ENCODE data around the gene MYMX. TPM values are rescaled to one million over a fixed set of nuclear protein-coding genes. Genes with fewer than 3 reads are reported as not detected.
A peak's percentile ranks its signal among the peaks of the same experiment; 100 is the strongest.

The MYMX gene
- total RNA-seq, 1 donor from 2014 or later = 11.2 TPM

DNA sequence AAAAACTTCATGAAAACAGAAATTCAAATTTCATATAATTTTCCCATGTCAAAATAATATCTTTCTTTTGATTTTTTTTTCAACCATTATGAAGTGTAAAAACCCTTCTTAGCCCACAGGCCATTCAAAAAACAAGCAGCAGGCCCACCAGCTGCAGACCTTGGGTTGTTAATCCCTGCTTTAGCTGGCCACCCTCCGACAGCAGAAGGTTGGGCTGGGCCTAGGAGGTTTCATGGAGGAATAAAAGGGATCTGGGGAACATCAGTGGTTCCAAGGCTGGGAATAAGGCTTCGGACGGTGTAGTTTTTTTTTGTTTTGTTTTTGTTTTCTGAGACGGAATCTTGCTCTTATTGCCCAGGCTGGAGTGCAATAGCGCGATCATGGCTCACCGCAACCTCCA lies 26.6 kb downstream of the MYMX start:
- Mint-ChIP-seq H3K36me3 (ENCODE audit: low read depth, unreplicated experiment) (peaks cover 14% of the 10 kb centered on the region), H3K4me3 (ENCODE audit: unreplicated experiment) (no peak overlapping the region), H3K27ac (ENCODE audit: unreplicated experiment) (no peak overlapping the region)

DNA sequence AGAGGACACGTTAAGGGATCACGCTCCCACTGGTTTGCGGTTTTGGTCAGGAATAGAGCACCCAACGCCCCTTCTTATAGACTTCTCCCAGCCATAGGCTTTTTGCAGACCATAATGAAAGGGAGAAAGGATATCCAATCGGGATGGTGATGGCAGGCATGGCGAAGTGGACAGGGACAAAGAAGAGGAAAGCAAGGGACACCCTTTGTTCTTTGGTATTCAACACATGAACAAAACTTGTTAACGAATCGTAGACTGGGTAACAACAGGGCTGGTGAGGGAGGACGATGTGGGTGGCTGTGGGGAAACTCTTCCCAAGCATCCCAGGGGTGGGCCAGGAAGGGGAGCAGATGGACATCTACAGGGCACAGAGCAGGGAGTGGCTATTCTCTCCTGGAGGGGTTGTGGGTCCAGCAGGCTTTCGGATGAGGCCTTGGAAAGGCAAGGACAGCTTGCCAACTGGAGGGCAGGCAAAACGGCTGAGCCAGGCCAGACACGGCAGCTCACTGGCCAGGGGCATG lies 28.7 kb downstream of the MYMX start:
- no peak for DNase-seq (ENCODE audit: low spot score)
- TF ChIP-seq, protein P1, sequence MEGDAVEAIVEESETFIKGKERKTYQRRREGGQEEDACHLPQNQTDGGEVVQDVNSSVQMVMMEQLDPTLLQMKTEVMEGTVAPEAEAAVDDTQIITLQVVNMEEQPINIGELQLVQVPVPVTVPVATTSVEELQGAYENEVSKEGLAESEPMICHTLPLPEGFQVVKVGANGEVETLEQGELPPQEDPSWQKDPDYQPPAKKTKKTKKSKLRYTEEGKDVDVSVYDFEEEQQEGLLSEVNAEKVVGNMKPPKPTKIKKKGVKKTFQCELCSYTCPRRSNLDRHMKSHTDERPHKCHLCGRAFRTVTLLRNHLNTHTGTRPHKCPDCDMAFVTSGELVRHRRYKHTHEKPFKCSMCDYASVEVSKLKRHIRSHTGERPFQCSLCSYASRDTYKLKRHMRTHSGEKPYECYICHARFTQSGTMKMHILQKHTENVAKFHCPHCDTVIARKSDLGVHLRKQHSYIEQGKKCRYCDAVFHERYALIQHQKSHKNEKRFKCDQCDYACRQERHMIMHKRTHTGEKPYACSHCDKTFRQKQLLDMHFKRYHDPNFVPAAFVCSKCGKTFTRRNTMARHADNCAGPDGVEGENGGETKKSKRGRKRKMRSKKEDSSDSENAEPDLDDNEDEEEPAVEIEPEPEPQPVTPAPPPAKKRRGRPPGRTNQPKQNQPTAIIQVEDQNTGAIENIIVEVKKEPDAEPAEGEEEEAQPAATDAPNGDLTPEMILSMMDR (IDR thresholded peaks at IDR 0.05; ENCODE audit: unreplicated experiment) = no peak
- Mint-ChIP-seq H3K27ac (ENCODE audit: unreplicated experiment) (peak overlapping the region; percentile 40), H3K36me3 (ENCODE audit: low read depth, unreplicated experiment) (peaks cover 32% of the 10 kb centered on the region), H3K27me3 (ENCODE audit: unreplicated experiment) (peaks cover 12% of the 10 kb centered on the region), H3K9me3 (ENCODE audit: unreplicated experiment) (no peaks in the 10 kb centered on the region), H3K4me3 (ENCODE audit: unreplicated experiment) (peak overlapping the region; percentile 88), H3K4me1 (ENCODE audit: unreplicated experiment) (peaks cover 35% of the 10 kb centered on the region)

More for the DNA sequence above, 26.6 kb downstream of the MYMX start:
- H3K4me1 Mint-ChIP-seq (ENCODE audit: unreplicated experiment) = peaks cover 18% of the 10 kb centered on the region
- no peaks in the 10 kb centered on the region for H3K9me3 Mint-ChIP-seq (ENCODE audit: unreplicated experiment)
- TF ChIP-seq, protein P1 (IDR thresholded peaks at IDR 0.05; ENCODE audit: unreplicated experiment) = no peak
- DNase-seq (ENCODE audit: low spot score) = no peak
- peaks cover 13% of the 10 kb centered on the region for H3K27me3 Mint-ChIP-seq (ENCODE audit: unreplicated experiment)

DNA sequence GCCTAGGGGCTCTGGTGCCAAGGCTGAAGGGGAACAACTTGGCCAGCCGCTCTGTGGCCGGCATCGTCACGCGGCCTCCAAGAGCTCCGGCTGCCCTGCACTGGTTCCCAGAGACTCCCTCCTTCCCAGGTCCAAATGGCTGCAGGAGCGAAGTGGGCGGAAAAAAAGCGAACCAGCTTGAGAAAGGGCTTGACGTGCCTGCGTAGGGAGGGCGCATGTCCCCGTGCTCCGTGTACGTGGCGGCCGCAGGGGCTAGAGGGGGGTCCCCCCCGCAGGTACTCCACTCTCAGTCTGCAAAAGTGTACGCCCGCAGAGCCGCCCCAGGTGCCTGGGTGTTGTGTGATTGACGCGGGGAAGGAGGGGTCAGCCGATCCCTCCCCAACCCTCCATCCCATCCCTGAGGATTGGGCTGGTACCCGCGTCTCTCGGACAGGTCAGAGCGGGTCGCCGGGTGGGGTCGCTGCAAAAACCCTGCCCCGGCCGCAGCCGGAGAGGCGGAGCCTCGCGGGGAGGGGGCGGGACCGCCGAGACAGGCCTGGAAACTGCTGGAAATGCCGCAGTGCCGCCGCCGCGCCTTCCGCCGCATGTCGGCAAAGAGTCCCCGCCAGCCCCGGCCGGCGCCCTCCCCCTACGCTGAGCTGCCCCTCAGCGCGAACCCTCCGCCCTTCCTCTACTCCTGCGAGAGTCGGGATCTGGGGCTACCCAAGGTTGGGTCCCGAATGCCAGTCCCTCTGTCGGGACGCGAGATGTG lies 29.4 kb downstream of the MYMX start:
- H3K27ac Mint-ChIP-seq (ENCODE audit: unreplicated experiment) = peak overlapping the region; percentile 98
- peaks cover 36% of the 10 kb centered on the region for H3K36me3 Mint-ChIP-seq (ENCODE audit: low read depth, unreplicated experiment)
- H3K4me1 Mint-ChIP-seq (ENCODE audit: unreplicated experiment) = peaks cover 35% of the 10 kb centered on the region
- H3K9me3 Mint-ChIP-seq (ENCODE audit: unreplicated experiment) = no peaks in the 10 kb centered on the region
- peaks cover 12% of the 10 kb centered on the region for H3K27me3 Mint-ChIP-seq (ENCODE audit: unreplicated experiment)
- H3K4me3 Mint-ChIP-seq (ENCODE audit: unreplicated experiment) = peak overlapping the region; percentile 99
- peak; percentile 95 for DNase-seq (ENCODE audit: low spot score)
- TF ChIP-seq, protein P1 (IDR thresholded peaks at IDR 0.05; ENCODE audit: unreplicated experiment) = no peak

DNA sequence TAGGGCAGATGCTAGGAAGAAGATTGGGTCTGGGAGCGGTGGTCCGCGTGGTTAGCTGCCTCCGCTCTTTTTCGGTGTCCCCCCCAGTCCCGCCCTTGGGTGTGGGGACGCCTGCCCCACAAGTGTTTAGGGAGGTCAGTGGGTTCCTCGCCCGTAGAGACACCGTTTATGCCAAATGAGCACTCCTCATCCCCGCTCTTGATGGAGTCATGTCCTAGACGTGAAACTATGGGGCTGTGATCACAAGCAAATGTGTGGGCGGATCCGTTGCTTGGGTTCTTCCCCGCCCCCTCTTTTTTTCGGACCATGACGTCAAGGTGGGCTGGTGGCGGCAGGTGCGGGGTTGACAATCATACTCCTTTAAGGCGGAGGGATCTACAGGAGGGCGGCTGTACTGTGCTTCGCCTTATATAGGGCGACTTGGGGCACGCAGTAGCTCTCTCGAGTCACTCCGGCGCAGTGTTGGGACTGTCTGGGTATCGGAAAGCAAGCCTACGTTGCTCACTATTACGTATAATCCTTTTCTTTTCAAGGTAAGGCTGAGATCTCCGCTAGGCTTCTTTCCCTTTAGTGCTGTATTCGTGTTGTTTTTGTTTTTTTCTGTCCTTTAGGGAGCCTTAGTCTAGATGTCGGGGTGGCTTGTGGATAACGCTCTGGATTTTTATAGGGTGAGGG lies 30.1 kb downstream of the MYMX start, which contains the start of gene HSP90AB1:
Gene HSP90AB1 (plus strand): TSS at position 439 of the 675 bp plus-strand sequence. CDS start 1,529 bp downstream, outside the sequence.
- Mint-ChIP-seq H3K4me3 (ENCODE audit: unreplicated experiment) (peak within 1 kb of the TSS; percentile 99), H3K27ac (ENCODE audit: unreplicated experiment) (peak within 1 kb of the TSS; percentile 98), H3K27me3 (ENCODE audit: unreplicated experiment) (peaks cover 12% of the 10 kb centered on the region), H3K9me3 (ENCODE audit: unreplicated experiment) (no peaks in the 10 kb centered on the region), H3K36me3 (ENCODE audit: low read depth, unreplicated experiment) (peaks cover 43% of the 10 kb centered on the region), H3K4me1 (ENCODE audit: unreplicated experiment) (peaks cover 35% of the 10 kb centered on the region)
- TF ChIP-seq, protein P1 (IDR thresholded peaks at IDR 0.05; ENCODE audit: unreplicated experiment) = no peak
- peak; percentile 90 for DNase-seq (ENCODE audit: low spot score)
